SJSA1 (cell line): ENCODE results near the gene PTTG1IP. TPM values are rescaled to one million over a fixed set of nuclear protein-coding genes. Genes with fewer than 3 reads are reported as not detected.

Source experiments
- DNase-seq, 2 experiments: peaks; one replicate each; pipeline ENCODE4 v3.0.0-alpha.2; 2015 to 2020; ENCODE audit warnings: low spot score in 2 of 2, low read depth in 1 of 2
- H3K27ac ChIP-seq: fragments of 250-450 bp; sonication (Bioruptor Pico); 2 replicates; pipeline ENCODE4 v1.5.1; 2020; ENCODE audit warnings: mild to moderate bottlenecking, moderate library complexity
- H3K27me3 ChIP-seq: fragments of 250-450 bp; sonication (Bioruptor Pico); replicated peaks from 2 replicates; pipeline ENCODE4 v1.5.1; 2020; ENCODE audit warnings: mild to moderate bottlenecking, moderate library complexity
- H3K36me3 ChIP-seq: fragments of 250-450 bp; sonication (Bioruptor Pico); 2 replicates; pipeline ENCODE4 v1.5.1; 2020; ENCODE audit warnings: mild to moderate bottlenecking
- H3K4me1 ChIP-seq: fragments of 250-450 bp; sonication (Bioruptor Pico); replicated peaks from 2 replicates; pipeline ENCODE4 v1.6.1; 2021; ENCODE audit warnings: mild to moderate bottlenecking
- H3K4me3 ChIP-seq: fragments of 250-450 bp; sonication (Bioruptor Pico); 2 replicates; pipeline ENCODE4 v1.5.1; 2020; ENCODE audit warnings: mild to moderate bottlenecking
- H3K9me3 ChIP-seq: fragments of 250-450 bp; sonication (Bioruptor Pico); replicated peaks from 2 replicates; pipeline ENCODE4 v1.5.1; 2020; ENCODE audit warnings: mild to moderate bottlenecking
- total RNA-seq: library from RNA; depleted of rRNA; stranded (reverse); fragments of >200 nt; shearing (Covaris generic); gene quantifications from 2 replicates; pipeline ENCODE4 v1.2.3, GENCODE V29; 2014; rRNA removed

The PTTG1IP gene
- total RNA-seq = 403 and 590 TPM in 2 replicates

GRCh38 chr21:44873356-44874239, at the start of gene PTTG1IP:
Gene PTTG1IP, minus strand, starts transcription at chr21:44873690. Its CDS starts 74 bp downstream, at chr21:44873616.
- H3K27ac ChIP-seq = peak within 1 kb of the TSS; percentile 79
- H3K4me3 ChIP-seq = peak within 1 kb of the TSS; percentile 81
- H3K27me3 ChIP-seq = no peaks in the 10 kb centered on the region
- H3K36me3 ChIP-seq = peaks cover 30% of the 10 kb centered on the region
- peak; percentile 99 for DNase-seq
- H3K9me3 ChIP-seq = no peaks in the 10 kb centered on the region
- H3K4me1 ChIP-seq = peaks cover 63% of the 10 kb centered on the region

GRCh38 chr21:44921928-44922327, 48.4 kb upstream of the PTTG1IP start:
- no peak overlapping the region for H3K4me3 ChIP-seq
- no peak overlapping the region for H3K27ac ChIP-seq
- H3K27me3 ChIP-seq = no peaks in the 10 kb centered on the region
- peaks cover 38% of the 10 kb centered on the region for H3K4me1 ChIP-seq
- H3K9me3 ChIP-seq = no peaks in the 10 kb centered on the region
- DNase-seq = no peak
- H3K36me3 ChIP-seq = peaks cover 29% of the 10 kb centered on the region

- no peak within 1 kb of the TSS for H3K4me3 ChIP-seq
- H3K27ac ChIP-seq = no peak within 1 kb of the TSS
- no peaks in the 10 kb centered on the region for H3K9me3 ChIP-seq
- no peaks in the 10 kb centered on the region for H3K27me3 ChIP-seq
- DNase-seq = no peak
- peaks cover 39% of the 10 kb centered on the region for H3K4me1 ChIP-seq
- H3K36me3 ChIP-seq = peaks cover 26% of the 10 kb centered on the region
Measured at GRCh38 chr21:44920694-44921604, 47.5 kb upstream of the PTTG1IP start, which contains the start of gene ITGB2. Gene ITGB2, minus strand, starts transcription at chr21:44920899. Its CDS starts 10,117 bp downstream, at chr21:44910782.

- DNase-seq = no peak
- H3K4me1 ChIP-seq = peaks cover 40% of the 10 kb centered on the region
- no peaks in the 10 kb centered on the region for H3K27me3 ChIP-seq
- no peak overlapping the region for H3K4me3 ChIP-seq
- H3K27ac ChIP-seq = no peak overlapping the region
- H3K9me3 ChIP-seq = no peaks in the 10 kb centered on the region
- peaks cover 26% of the 10 kb centered on the region for H3K36me3 ChIP-seq
Measured at GRCh38 chr21:44919913-44920693, 46.6 kb upstream of the PTTG1IP start.

GRCh38 chr21:44919111-44919912, 45.8 kb upstream of the PTTG1IP start:
- no peaks in the 10 kb centered on the region for H3K27me3 ChIP-seq

GRCh38 chr21:44918581-44919033, 45.1 kb upstream of the PTTG1IP start:
- peaks cover 42% of the 10 kb centered on the region for H3K4me1 ChIP-seq
- DNase-seq = no peak
- peaks cover 22% of the 10 kb centered on the region for H3K36me3 ChIP-seq
- H3K4me3 ChIP-seq = no peak overlapping the region
- H3K9me3 ChIP-seq = no peaks in the 10 kb centered on the region
- no peaks in the 10 kb centered on the region for H3K27me3 ChIP-seq
- H3K27ac ChIP-seq = no peak overlapping the region

More at GRCh38 chr21:44919111-44919912, 45.8 kb upstream of the PTTG1IP start:
- H3K9me3 ChIP-seq = no peaks in the 10 kb centered on the region
- H3K27ac ChIP-seq = no peak overlapping the region
- H3K4me1 ChIP-seq = peaks cover 40% of the 10 kb centered on the region
- H3K36me3 ChIP-seq = peaks cover 26% of the 10 kb centered on the region
- no peak for DNase-seq
- no peak overlapping the region for H3K4me3 ChIP-seq

- no peak overlapping the region for H3K27ac ChIP-seq
- H3K27me3 ChIP-seq = no peaks in the 10 kb centered on the region
- H3K4me3 ChIP-seq = no peak overlapping the region
- no peak for DNase-seq
- no peaks in the 10 kb centered on the region for H3K9me3 ChIP-seq
- H3K36me3 ChIP-seq = peaks cover 19% of the 10 kb centered on the region
- H3K4me1 ChIP-seq = peaks cover 47% of the 10 kb centered on the region
Measured at GRCh38 chr21:44918107-44918470, 44.6 kb upstream of the PTTG1IP start.

GRCh38 chr21:44917446-44918106, 44.1 kb upstream of the PTTG1IP start:
- DNase-seq = no peak
- peaks cover 49% of the 10 kb centered on the region for H3K4me1 ChIP-seq
- H3K27ac ChIP-seq = 0 out of 2 replicates have a peak overlapping the region, but pooled peaks have one; percentile 27
- peaks cover 19% of the 10 kb centered on the region for H3K36me3 ChIP-seq
- H3K4me3 ChIP-seq = no peak overlapping the region
- no peaks in the 10 kb centered on the region for H3K9me3 ChIP-seq
- no peaks in the 10 kb centered on the region for H3K27me3 ChIP-seq

GRCh38 chr21:44916965-44917364, 43.5 kb upstream of the PTTG1IP start:
- Histone ChIP-seq H3K4me3 (no peak overlapping the region), H3K27me3 (no peaks in the 10 kb centered on the region), H3K4me1 (peaks cover 55% of the 10 kb centered on the region), H3K27ac (0 out of 2 replicates have a peak overlapping the region, but pooled peaks have one; percentile 27), H3K36me3 (peaks cover 22% of the 10 kb centered on the region), H3K9me3 (no peaks in the 10 kb centered on the region)
- DNase-seq = no peak

- Histone ChIP-seq H3K4me1 (peaks cover 76% of the 10 kb centered on the region), H3K36me3 (peaks cover 10% of the 10 kb centered on the region), H3K27me3 (no peaks in the 10 kb centered on the region), H3K27ac (peak overlapping the region; percentile 88), H3K9me3 (no peaks in the 10 kb centered on the region), H3K4me3 (no peak overlapping the region)
- DNase-seq = no peak
Measured at GRCh38 chr21:44914176-44914874, 40.8 kb upstream of the PTTG1IP start.

GRCh38 chr21:44913425-44914175, 40.1 kb upstream of the PTTG1IP start:
- Histone ChIP-seq H3K4me3 (no peak overlapping the region), H3K9me3 (no peaks in the 10 kb centered on the region), H3K27me3 (no peaks in the 10 kb centered on the region), H3K4me1 (peaks cover 76% of the 10 kb centered on the region), H3K27ac (peak overlapping the region; percentile 88), H3K36me3 (peaks cover 13% of the 10 kb centered on the region)
- DNase-seq = no peak
